ENCODE results near the gene OPN1MW2.
"Not testable (repeated sequence)": the region's sequence is repeated elsewhere in the genome, so short reads cannot be mapped to it uniquely, and the experiment has no call there.

OPN1MW2 gene

GRCh38 chrX:154225292-154225691, 5.7 kb downstream of the OPN1MW2 start:
- not testable (repeated sequence) for H3K27ac ChIP-seq (ENCODE audit: low read depth, low read length); H3K27me3 ChIP-seq (ENCODE audit: control insufficient read depth, insufficient read depth, low read length); H3K4me1 ChIP-seq (ENCODE audit: control insufficient read depth, insufficient read depth, low read length); H3K36me3 ChIP-seq (ENCODE audit: control insufficient read depth, insufficient read depth, low read length); H3K4me3 ChIP-seq (ENCODE audit: low read depth, low read length); H3K9me3 ChIP-seq (ENCODE audit: control insufficient read depth, insufficient read depth, low read length); H3K9ac ChIP-seq (ENCODE audit: low read depth, low read length)

DNA sequence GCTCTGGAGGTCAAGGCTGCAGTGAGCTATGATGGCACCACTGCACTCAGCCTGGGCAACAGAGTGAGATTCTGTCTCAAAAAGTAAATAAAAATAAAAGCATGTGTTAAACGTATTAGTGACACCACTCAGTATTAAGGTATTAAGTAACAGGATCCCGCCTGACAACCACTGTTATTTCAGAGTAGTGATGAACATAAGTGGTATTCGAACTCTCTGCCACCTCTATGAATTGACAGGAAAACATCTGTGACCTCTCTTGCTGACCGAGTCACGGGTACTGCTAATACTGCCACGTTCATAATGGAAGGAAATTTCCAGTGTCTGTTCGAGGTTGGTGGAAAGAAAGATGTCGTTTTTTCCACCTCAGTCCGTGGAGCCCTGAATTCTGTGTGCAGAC, 7.2 kb downstream of the OPN1MW2 start:
- H3K4me1 ChIP-seq (ENCODE audit: control insufficient read depth, insufficient read depth, low read length); H3K4me3 ChIP-seq (ENCODE audit: low read depth, low read length); H3K9ac ChIP-seq (ENCODE audit: low read depth, low read length); H3K27me3 ChIP-seq (ENCODE audit: control insufficient read depth, insufficient read depth, low read length); H3K9me3 ChIP-seq (ENCODE audit: control insufficient read depth, insufficient read depth, low read length); H3K27ac ChIP-seq (ENCODE audit: low read depth, low read length); H3K36me3 ChIP-seq (ENCODE audit: control insufficient read depth, insufficient read depth, low read length): not testable (repeated sequence)

DNA sequence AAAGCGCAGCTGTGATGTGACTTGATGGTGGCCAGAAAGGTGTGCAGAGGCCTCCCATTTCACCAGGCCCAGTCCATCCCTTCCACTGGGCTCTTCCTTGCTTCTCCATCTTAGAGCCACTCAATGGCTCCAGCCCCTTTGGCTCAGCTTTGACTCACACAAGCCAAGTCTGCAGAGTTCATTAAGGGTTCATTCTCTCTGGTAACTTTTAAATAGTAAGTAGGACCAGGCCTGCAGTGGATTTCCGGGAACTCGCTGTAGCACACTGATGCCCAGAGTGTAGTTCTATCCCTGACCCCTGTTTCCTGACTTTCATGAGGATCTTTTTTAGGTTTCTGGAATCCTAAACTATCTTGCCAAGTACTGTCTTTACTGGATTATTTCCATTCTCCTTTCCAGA, 11.9 kb downstream of the OPN1MW2 start:
- H3K27me3 ChIP-seq (ENCODE audit: control insufficient read depth, insufficient read depth, low read length); H3K4me1 ChIP-seq (ENCODE audit: control insufficient read depth, insufficient read depth, low read length); H3K9me3 ChIP-seq (ENCODE audit: control insufficient read depth, insufficient read depth, low read length); H3K4me3 ChIP-seq (ENCODE audit: low read depth, low read length); H3K27ac ChIP-seq (ENCODE audit: low read depth, low read length); H3K36me3 ChIP-seq (ENCODE audit: control insufficient read depth, insufficient read depth, low read length); H3K9ac ChIP-seq (ENCODE audit: low read depth, low read length): not testable (repeated sequence)

- not testable (repeated sequence) for H3K36me3 ChIP-seq (ENCODE audit: control insufficient read depth, insufficient read depth, low read length); H3K9ac ChIP-seq (ENCODE audit: low read depth, low read length)
These were observed 14.1 kb downstream of the OPN1MW2 start for GRCh38 chrX:154233620-154234019.

GRCh38 chrX:154238939-154239559, 19.5 kb downstream of the OPN1MW2 start:
- H3K27me3 ChIP-seq (ENCODE audit: control insufficient read depth, insufficient read depth, low read length); H3K36me3 ChIP-seq (ENCODE audit: control insufficient read depth, insufficient read depth, low read length); H3K9ac ChIP-seq (ENCODE audit: low read depth, low read length); H3K9me3 ChIP-seq (ENCODE audit: control insufficient read depth, insufficient read depth, low read length); H3K27ac ChIP-seq (ENCODE audit: low read depth, low read length); H3K4me1 ChIP-seq (ENCODE audit: control insufficient read depth, insufficient read depth, low read length); H3K4me3 ChIP-seq (ENCODE audit: low read depth, low read length): not testable (repeated sequence)

More at GRCh38 chrX:154233620-154234019, 14.1 kb downstream of the OPN1MW2 start:
- not testable (repeated sequence) for H3K4me1 ChIP-seq (ENCODE audit: control insufficient read depth, insufficient read depth, low read length); H3K27me3 ChIP-seq (ENCODE audit: control insufficient read depth, insufficient read depth, low read length); H3K9me3 ChIP-seq (ENCODE audit: control insufficient read depth, insufficient read depth, low read length); H3K27ac ChIP-seq (ENCODE audit: low read depth, low read length); H3K4me3 ChIP-seq (ENCODE audit: low read depth, low read length)

DNA sequence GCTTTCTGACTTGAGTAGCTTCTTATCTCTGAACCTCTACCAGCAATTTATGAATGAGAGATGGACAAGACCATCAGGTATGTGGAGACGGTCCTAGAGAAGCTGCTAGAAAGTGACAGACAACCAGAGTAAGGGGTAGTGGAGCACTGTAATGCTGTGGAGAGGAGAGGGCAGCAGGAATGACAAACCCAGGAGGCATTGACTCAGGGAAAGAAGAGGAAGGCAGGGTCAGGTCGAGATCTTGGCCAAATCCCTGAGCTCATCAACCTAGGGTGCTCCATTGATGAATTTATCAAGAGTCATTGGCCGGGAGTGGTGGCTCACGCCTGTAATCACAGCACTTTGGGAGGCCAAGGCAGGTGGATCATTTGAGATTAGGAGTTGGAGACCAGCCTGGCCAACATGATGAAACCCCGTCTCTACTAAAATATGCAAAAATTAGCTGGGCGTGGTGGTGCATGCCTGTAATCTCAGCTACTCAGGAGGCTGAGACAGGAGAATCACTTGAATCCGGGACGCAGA, 20.5 kb downstream of the OPN1MW2 start:
- H3K9me3 ChIP-seq (ENCODE audit: control insufficient read depth, insufficient read depth, low read length); H3K4me3 ChIP-seq (ENCODE audit: low read depth, low read length); H3K4me1 ChIP-seq (ENCODE audit: control insufficient read depth, insufficient read depth, low read length); H3K27me3 ChIP-seq (ENCODE audit: control insufficient read depth, insufficient read depth, low read length); H3K36me3 ChIP-seq (ENCODE audit: control insufficient read depth, insufficient read depth, low read length); H3K27ac ChIP-seq (ENCODE audit: low read depth, low read length); H3K9ac ChIP-seq (ENCODE audit: low read depth, low read length): not testable (repeated sequence)

- H3K4me3 ChIP-seq (ENCODE audit: low read depth, low read length); H3K9ac ChIP-seq (ENCODE audit: low read depth, low read length); H3K9me3 ChIP-seq (ENCODE audit: control insufficient read depth, insufficient read depth, low read length); H3K27me3 ChIP-seq (ENCODE audit: control insufficient read depth, insufficient read depth, low read length); H3K27ac ChIP-seq (ENCODE audit: low read depth, low read length); H3K4me1 ChIP-seq (ENCODE audit: control insufficient read depth, insufficient read depth, low read length); H3K36me3 ChIP-seq (ENCODE audit: control insufficient read depth, insufficient read depth, low read length): not testable (repeated sequence)
These were observed 28.0 kb downstream of the OPN1MW2 start for GRCh38 chrX:154247377-154248045.

- not testable (repeated sequence) for H3K36me3 ChIP-seq (ENCODE audit: control insufficient read depth, insufficient read depth, low read length); H3K4me3 ChIP-seq (ENCODE audit: low read depth, low read length); H3K27ac ChIP-seq (ENCODE audit: low read depth, low read length); H3K9ac ChIP-seq (ENCODE audit: low read depth, low read length); H3K27me3 ChIP-seq (ENCODE audit: control insufficient read depth, insufficient read depth, low read length); H3K9me3 ChIP-seq (ENCODE audit: control insufficient read depth, insufficient read depth, low read length); H3K4me1 ChIP-seq (ENCODE audit: control insufficient read depth, insufficient read depth, low read length)
These were observed 28.5 kb downstream of the OPN1MW2 start for GRCh38 chrX:154248076-154248475.

DNA sequence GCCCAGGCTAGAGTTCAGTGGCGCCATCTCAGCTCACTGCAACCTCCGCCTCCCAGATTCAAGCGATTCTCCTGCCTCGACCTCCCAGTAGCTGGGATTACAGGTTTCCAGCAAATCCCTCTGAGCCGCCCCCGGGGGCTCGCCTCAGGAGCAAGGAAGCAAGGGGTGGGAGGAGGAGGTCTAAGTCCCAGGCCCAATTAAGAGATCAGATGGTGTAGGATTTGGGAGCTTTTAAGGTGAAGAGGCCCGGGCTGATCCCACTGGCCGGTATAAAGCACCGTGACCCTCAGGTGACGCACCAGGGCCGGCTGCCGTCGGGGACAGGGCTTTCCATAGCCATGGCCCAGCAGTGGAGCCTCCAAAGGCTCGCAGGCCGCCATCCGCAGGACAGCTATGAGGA, 37.7 kb downstream of the OPN1MW2 start, which contains the start of gene OPN1MW3:
Gene OPN1MW3, plus strand, starts transcription at position 301 of the 400 bp plus-strand sequence. Its CDS starts 38 bp downstream, at position 339.
- H3K27me3 ChIP-seq (ENCODE audit: control insufficient read depth, insufficient read depth, low read length); H3K4me3 ChIP-seq (ENCODE audit: low read depth, low read length); H3K9ac ChIP-seq (ENCODE audit: low read depth, low read length); H3K27ac ChIP-seq (ENCODE audit: low read depth, low read length); H3K4me1 ChIP-seq (ENCODE audit: control insufficient read depth, insufficient read depth, low read length); H3K9me3 ChIP-seq (ENCODE audit: control insufficient read depth, insufficient read depth, low read length); H3K36me3 ChIP-seq (ENCODE audit: control insufficient read depth, insufficient read depth, low read length): not testable (repeated sequence)

DNA sequence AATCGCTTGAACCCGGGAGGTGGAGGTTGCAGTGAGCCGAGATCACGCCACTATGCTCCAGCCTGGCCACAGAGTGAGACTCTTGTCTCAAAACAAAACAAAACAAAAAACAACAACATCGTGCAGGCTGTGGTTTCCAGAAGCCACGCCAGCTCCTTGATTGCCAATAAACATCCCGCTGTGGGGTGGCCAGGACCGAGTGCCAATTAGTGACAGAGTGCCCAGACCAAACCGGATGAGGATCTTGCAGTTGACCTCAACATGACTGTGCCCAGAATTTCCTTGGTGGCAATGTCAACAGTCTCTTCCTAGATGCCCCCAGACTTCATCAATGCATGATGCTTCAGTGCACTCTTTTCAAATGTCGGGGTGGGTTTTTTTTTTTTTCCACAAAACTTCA, 39.2 kb downstream of the OPN1MW2 start:
- H3K4me3 ChIP-seq (ENCODE audit: low read depth, low read length); H3K4me1 ChIP-seq (ENCODE audit: control insufficient read depth, insufficient read depth, low read length); H3K27ac ChIP-seq (ENCODE audit: low read depth, low read length); H3K27me3 ChIP-seq (ENCODE audit: control insufficient read depth, insufficient read depth, low read length); H3K9me3 ChIP-seq (ENCODE audit: control insufficient read depth, insufficient read depth, low read length); H3K36me3 ChIP-seq (ENCODE audit: control insufficient read depth, insufficient read depth, low read length); H3K9ac ChIP-seq (ENCODE audit: low read depth, low read length): not testable (repeated sequence)

DNA sequence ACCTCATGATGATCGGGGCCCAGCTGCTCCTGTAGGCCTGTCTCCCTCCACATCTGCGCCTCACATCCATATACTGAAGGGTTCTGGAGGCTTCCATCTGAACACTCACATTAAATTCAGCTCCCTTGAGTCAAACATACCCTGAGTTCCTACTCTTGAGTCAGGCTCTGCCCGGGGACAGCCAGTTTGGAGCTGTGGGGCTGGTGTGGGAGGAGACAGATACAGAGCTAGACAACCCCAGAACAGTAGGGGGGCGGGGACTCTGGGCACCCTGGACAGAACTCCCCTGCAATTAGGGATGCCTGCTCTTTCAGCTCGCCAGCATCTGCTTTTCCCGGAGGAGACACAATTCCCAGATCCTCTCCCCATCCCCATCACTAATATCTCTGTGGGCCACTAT, 43.5 kb downstream of the OPN1MW2 start:
- not testable (repeated sequence) for H3K4me1 ChIP-seq (ENCODE audit: control insufficient read depth, insufficient read depth, low read length); H3K4me3 ChIP-seq (ENCODE audit: low read depth, low read length); H3K9me3 ChIP-seq (ENCODE audit: control insufficient read depth, insufficient read depth, low read length); H3K27ac ChIP-seq (ENCODE audit: low read depth, low read length); H3K27me3 ChIP-seq (ENCODE audit: control insufficient read depth, insufficient read depth, low read length); H3K9ac ChIP-seq (ENCODE audit: low read depth, low read length); H3K36me3 ChIP-seq (ENCODE audit: control insufficient read depth, insufficient read depth, low read length)
